BLaER1 (cell line): ENCODE results near the gene ACAT2.
"Not testable (repeated sequence)": the region's sequence is repeated elsewhere in the genome, so short reads cannot be mapped to it uniquely, and the experiment has no call there.

Experiments used
- H3K27ac ChIP-seq: shearing (Covaris generic); formaldehyde crosslinking; 2 replicates; pipeline ENCODE4 v1.8.1; 2022
- H3K27me3 ChIP-seq: shearing (Covaris generic); formaldehyde crosslinking; 2 replicates; pipeline ENCODE4 v1.8.1; 2022
- H3K36me3 ChIP-seq: shearing (Covaris generic); formaldehyde crosslinking; 2 replicates; pipeline ENCODE4 v1.8.1; 2022
- H3K4me1 ChIP-seq: shearing (Covaris generic); formaldehyde crosslinking; 2 replicates; pipeline ENCODE4 v1.8.1; 2022
- H3K4me2 ChIP-seq: shearing (Covaris generic); formaldehyde crosslinking; 2 replicates; pipeline ENCODE4 v1.8.1; 2022
- H3K4me3 ChIP-seq: shearing (Covaris generic); formaldehyde crosslinking; 2 replicates; pipeline ENCODE4 v1.8.1; 2022
- H3K9ac ChIP-seq: shearing (Covaris generic); formaldehyde crosslinking; 2 replicates; pipeline ENCODE4 v1.8.1; 2022
- H3K9me3 ChIP-seq: shearing (Covaris generic); formaldehyde crosslinking; 2 replicates; pipeline ENCODE4 v1.8.1; 2022
- H4K20me1 ChIP-seq: shearing (Covaris generic); formaldehyde crosslinking; 2 replicates; pipeline ENCODE4 v1.8.1; 2022
- Cebpa-rat ChIP-seq: shearing (Covaris generic); IDR thresholded peaks from 2 replicates; pipeline ENCODE4 v1.8.1; 2022

Gene ACAT2

DNA sequence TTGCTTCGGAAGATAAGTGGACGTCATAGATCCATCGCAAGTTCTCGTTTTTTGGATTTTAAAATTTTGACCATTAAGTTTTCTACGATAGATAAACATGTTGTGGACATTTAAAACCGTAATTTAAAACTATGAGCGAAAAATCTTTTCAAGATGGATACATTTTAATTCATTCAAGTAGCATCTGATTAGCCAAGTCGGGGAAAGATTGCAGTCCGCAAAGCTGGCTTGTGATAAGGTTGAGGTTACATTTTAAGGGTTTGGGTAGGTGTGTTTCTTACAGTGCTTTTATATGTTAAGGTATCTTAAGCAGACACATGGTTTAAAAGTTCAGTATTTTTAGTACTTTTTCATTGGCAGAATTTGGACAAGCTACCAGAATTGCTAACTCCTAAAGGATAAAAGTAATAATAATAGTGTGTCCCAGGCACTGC lies 33.3 kb upstream of the ACAT2 start:
- H3K27me3 ChIP-seq: no peaks in the 10 kb centered on the region
- H3K4me1 ChIP-seq: peaks cover 42% of the 10 kb centered on the region
- H3K36me3 ChIP-seq: peaks cover 28% of the 10 kb centered on the region
- peaks cover 60% of the 10 kb centered on the region for H4K20me1 ChIP-seq
- H3K9me3 ChIP-seq: peaks cover 4% of the 10 kb centered on the region
- H3K4me3 ChIP-seq: peak overlapping the region; percentile 94
- TF ChIP-seq Cebpa-rat: no peak
- H3K4me2 ChIP-seq: peak overlapping the region; percentile 92
- H3K27ac ChIP-seq: peak overlapping the region; percentile 99
- peak overlapping the region; percentile 98 for H3K9ac ChIP-seq

GRCh38 chr6:159729598-159730331 lies 32.1 kb upstream of the ACAT2 start:
- Histone ChIP-seq H3K4me3 (peak overlapping the region; percentile 94), H3K27me3 (no peaks in the 10 kb centered on the region), H3K9me3 (no peaks in the 10 kb centered on the region), H3K4me2 (peak overlapping the region; percentile 92), H3K27ac (no peak overlapping the region), H4K20me1 (peaks cover 72% of the 10 kb centered on the region), H3K36me3 (peaks cover 19% of the 10 kb centered on the region), H3K9ac (peak overlapping the region; percentile 52; the same call in 1 of the 2 replicates), H3K4me1 (peaks cover 37% of the 10 kb centered on the region)
- no peak for TF ChIP-seq Cebpa-rat

GRCh38 chr6:159730332-159730676 lies 31.5 kb upstream of the ACAT2 start:
- no peak overlapping the region for H3K9ac ChIP-seq
- no peaks in the 10 kb centered on the region for H3K27me3 ChIP-seq
- H3K4me1 ChIP-seq: peaks cover 32% of the 10 kb centered on the region
- H4K20me1 ChIP-seq: peaks cover 78% of the 10 kb centered on the region
- no peak overlapping the region for H3K27ac ChIP-seq
- peaks cover 23% of the 10 kb centered on the region for H3K36me3 ChIP-seq
- no peaks in the 10 kb centered on the region for H3K9me3 ChIP-seq
- no peak for TF ChIP-seq Cebpa-rat
- peak overlapping the region; percentile 94; the same call in 1 of the 2 replicates for H3K4me3 ChIP-seq
- peak overlapping the region; percentile 92 for H3K4me2 ChIP-seq

- H3K27me3 ChIP-seq, H3K4me2 ChIP-seq: not testable (repeated sequence)
- peaks cover 38% of the 10 kb centered on the region for H3K36me3 ChIP-seq
Observed at GRCh38 chr6:159732550-159732949, 29.3 kb upstream of the ACAT2 start.

DNA sequence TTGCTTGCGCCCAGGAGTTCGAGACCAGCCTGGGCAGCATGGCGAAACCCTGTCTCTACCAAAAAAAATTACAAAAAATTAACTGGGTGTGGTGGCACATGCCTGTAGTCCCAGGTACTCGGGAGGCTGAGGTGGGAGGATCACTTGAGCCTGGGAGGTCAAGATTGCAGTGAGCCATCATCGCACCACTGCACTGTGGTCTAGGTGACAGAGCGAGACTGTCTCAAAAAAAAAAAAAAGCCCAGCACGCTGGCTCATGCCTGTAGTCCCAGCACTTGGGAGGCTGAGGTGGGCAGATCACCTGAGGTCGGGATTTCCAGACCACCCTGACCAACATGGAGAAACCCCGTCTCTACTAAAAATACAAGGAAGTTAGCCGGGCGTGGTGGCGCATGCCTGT lies 28.4 kb upstream of the ACAT2 start:
- peaks cover 47% of the 10 kb centered on the region for H3K36me3 ChIP-seq
- not testable (repeated sequence) for H3K27me3 ChIP-seq, H3K27ac ChIP-seq, H3K4me3 ChIP-seq, H3K9me3 ChIP-seq, H3K4me2 ChIP-seq, H3K9ac ChIP-seq
- peaks cover 25% of the 10 kb centered on the region for H3K4me1 ChIP-seq
- peaks cover 100% of the 10 kb centered on the region for H4K20me1 ChIP-seq

More at GRCh38 chr6:159732550-159732949, 29.3 kb upstream of the ACAT2 start:
- not testable (repeated sequence) for H3K27ac ChIP-seq, H3K4me3 ChIP-seq, H3K9me3 ChIP-seq, H3K9ac ChIP-seq
- peaks cover 100% of the 10 kb centered on the region for H4K20me1 ChIP-seq
- peaks cover 25% of the 10 kb centered on the region for H3K4me1 ChIP-seq

DNA sequence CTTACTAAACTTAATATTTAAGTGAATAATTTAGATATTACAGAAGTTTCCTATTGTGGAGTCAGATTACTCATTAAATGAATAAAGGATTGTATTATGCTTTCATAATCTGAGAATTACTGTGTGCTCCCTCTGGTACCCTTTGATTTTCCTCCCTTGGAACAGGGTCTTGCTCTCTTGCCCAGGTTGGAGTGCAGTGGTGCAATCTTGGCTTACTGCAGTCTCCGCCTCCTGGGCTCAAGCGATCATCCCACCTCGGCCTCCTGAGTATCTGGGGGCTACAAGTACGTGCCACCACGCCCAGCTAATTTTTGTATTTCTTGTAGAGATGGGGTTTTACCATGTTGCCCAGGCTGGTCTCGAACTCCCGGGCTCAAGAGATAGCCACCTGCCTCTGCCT lies 24.9 kb upstream of the ACAT2 start:
- no peak overlapping the region for H3K4me2 ChIP-seq
- no peak overlapping the region for H3K27ac ChIP-seq
- H4K20me1 ChIP-seq: peaks cover 100% of the 10 kb centered on the region
- H3K4me3 ChIP-seq: no peak overlapping the region
- no peak for TF ChIP-seq Cebpa-rat
- H3K4me1 ChIP-seq: no peaks in the 10 kb centered on the region
- H3K27me3 ChIP-seq: no peaks in the 10 kb centered on the region
- no peak overlapping the region for H3K9ac ChIP-seq
- H3K36me3 ChIP-seq: peaks cover 72% of the 10 kb centered on the region
- no peaks in the 10 kb centered on the region for H3K9me3 ChIP-seq

GRCh38 chr6:159739341-159739740 lies 22.5 kb upstream of the ACAT2 start:
- Histone ChIP-seq H3K4me2 (no peak overlapping the region), H3K9ac (no peak overlapping the region), H3K9me3 (no peaks in the 10 kb centered on the region), H3K27me3 (no peaks in the 10 kb centered on the region), H3K27ac (no peak overlapping the region), H3K4me3 (no peak overlapping the region), H3K36me3 (peaks cover 86% of the 10 kb centered on the region), H3K4me1 (no peaks in the 10 kb centered on the region), H4K20me1 (peaks cover 100% of the 10 kb centered on the region)
- TF ChIP-seq Cebpa-rat: no peak

DNA sequence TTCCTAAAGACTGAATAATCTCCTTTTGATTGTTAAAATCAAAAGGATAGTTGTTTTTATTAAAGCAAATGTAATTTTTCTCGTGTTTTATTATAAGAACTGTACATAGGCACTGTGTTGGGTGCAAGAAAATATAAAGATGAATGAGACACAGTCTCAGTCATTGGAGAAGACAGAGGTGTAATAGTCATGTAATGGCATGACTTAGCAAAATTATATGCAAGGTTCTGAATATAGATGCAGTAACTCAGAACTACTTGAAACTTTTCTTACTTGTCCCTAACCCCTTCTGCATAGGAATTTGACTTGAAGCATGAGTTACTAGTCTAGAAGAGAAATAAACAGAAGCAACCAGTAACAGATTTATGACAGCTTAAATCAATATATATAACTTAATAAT lies 19.7 kb upstream of the ACAT2 start:
- Histone ChIP-seq H3K4me1 (no peaks in the 10 kb centered on the region), H3K9ac (no peak overlapping the region), H3K4me3 (no peak overlapping the region), H3K9me3 (no peaks in the 10 kb centered on the region), H3K27ac (no peak overlapping the region), H4K20me1 (peaks cover 100% of the 10 kb centered on the region), H3K4me2 (no peak overlapping the region), H3K27me3 (no peaks in the 10 kb centered on the region), H3K36me3 (peaks cover 99% of the 10 kb centered on the region)
- no peak for TF ChIP-seq Cebpa-rat

- Histone ChIP-seq H3K9me3 (no peaks in the 10 kb centered on the region), H3K9ac (no peak overlapping the region), H3K4me3 (no peak overlapping the region), H3K27ac (no peak overlapping the region), H3K4me2 (no peak overlapping the region), H4K20me1 (peaks cover 96% of the 10 kb centered on the region), H3K4me1 (no peaks in the 10 kb centered on the region), H3K27me3 (no peaks in the 10 kb centered on the region), H3K36me3 (peaks cover 99% of the 10 kb centered on the region)
- TF ChIP-seq Cebpa-rat: no peak
Observed at GRCh38 chr6:159745081-159745480, 16.8 kb upstream of the ACAT2 start.

GRCh38 chr6:159746759-159747158 lies 15.1 kb upstream of the ACAT2 start:
- no peaks in the 10 kb centered on the region for H3K27me3 ChIP-seq
- H3K36me3 ChIP-seq: peaks cover 98% of the 10 kb centered on the region
- H3K4me1 ChIP-seq: no peaks in the 10 kb centered on the region
- H3K4me2 ChIP-seq: no peak overlapping the region
- TF ChIP-seq Cebpa-rat: no peak
- H3K4me3 ChIP-seq: no peak overlapping the region
- H3K27ac ChIP-seq: no peak overlapping the region
- no peaks in the 10 kb centered on the region for H3K9me3 ChIP-seq
- H4K20me1 ChIP-seq: peaks cover 91% of the 10 kb centered on the region
- no peak overlapping the region for H3K9ac ChIP-seq

DNA sequence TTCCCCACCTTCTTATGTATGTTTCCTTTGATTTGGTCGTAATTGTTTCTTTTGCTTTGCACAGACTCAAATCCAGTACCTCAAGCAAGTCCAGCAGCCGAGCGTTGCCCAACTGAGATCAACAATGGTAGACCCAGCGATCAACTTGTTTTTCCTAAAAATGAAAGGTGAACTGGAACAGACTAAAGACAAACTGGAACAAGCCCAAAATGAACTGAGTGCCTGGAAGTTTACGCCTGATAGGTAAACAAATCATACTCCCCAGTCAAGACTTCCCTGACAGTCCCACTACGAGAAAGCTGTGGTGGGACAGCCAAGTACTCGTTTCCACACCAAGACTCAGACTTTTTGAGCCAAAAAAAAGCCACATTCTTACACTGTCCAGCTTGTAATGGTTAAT lies 13.7 kb upstream of the ACAT2 start:
- H3K27ac ChIP-seq, H3K4me1 ChIP-seq, H3K4me2 ChIP-seq, H3K4me3 ChIP-seq, H3K9ac ChIP-seq, H3K9me3 ChIP-seq, H3K27me3 ChIP-seq: not testable (repeated sequence)
- Histone ChIP-seq H3K36me3 (peaks cover 98% of the 10 kb centered on the region), H4K20me1 (peaks cover 91% of the 10 kb centered on the region)
